Measurements from ENCODE around the gene CFAP57. TPM values are rescaled to one million over a fixed set of nuclear protein-coding genes. Genes with fewer than 3 reads are reported as not detected.

Gene CFAP57
- total RNA-seq, 1 donor = 0.45 TPM

DNA sequence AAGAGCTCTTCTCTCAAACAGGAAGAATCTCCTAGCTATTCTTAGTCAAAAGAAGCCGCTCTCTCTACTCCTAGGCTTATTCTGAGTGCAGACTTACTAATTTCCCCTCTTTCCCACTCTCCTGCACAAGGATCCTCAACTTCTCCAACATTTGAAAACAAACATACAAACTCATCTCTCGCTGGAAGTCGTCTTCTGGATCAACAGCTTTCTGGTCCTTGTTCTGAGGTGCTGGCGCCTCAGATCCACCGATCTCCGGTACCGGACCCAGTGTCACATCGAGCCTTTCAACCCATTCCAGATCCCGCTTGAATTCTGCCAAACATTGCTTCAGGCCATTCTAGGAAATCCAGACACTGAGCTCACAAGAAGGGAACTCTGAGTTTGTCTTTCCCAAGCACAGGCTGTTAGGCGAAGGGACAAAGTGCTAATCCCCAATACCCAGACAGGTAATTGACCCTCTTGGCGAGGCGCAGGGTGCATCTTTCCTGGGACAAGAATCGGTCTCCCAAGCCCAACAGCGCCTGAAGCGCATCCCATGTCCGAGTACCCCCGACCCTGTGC is 736 bp upstream of the CFAP57 start:
- H3K4me3 ChIP-seq (ENCODE audit: low read depth, low read length) = peak overlapping the region; percentile 98
- peak; percentile 1 for DNase-seq (ENCODE audit: low read depth)
- TF ChIP-seq, protein P1, sequence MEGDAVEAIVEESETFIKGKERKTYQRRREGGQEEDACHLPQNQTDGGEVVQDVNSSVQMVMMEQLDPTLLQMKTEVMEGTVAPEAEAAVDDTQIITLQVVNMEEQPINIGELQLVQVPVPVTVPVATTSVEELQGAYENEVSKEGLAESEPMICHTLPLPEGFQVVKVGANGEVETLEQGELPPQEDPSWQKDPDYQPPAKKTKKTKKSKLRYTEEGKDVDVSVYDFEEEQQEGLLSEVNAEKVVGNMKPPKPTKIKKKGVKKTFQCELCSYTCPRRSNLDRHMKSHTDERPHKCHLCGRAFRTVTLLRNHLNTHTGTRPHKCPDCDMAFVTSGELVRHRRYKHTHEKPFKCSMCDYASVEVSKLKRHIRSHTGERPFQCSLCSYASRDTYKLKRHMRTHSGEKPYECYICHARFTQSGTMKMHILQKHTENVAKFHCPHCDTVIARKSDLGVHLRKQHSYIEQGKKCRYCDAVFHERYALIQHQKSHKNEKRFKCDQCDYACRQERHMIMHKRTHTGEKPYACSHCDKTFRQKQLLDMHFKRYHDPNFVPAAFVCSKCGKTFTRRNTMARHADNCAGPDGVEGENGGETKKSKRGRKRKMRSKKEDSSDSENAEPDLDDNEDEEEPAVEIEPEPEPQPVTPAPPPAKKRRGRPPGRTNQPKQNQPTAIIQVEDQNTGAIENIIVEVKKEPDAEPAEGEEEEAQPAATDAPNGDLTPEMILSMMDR (IDR thresholded peaks at IDR 0.05; ENCODE audit: insufficient read depth, low read length) = no peak

GRCh38 chr1:43172527-43172972 is 420 bp downstream of the CFAP57 start:
- H3K4me3 ChIP-seq (ENCODE audit: low read depth, low read length) = peak overlapping the region; percentile 98
- TF ChIP-seq, protein P1 (IDR thresholded peaks at IDR 0.05; ENCODE audit: insufficient read depth, low read length) = no peak
- DNase-seq (ENCODE audit: low read depth) = peak; percentile 84

- TF ChIP-seq, protein P1 (IDR thresholded peaks at IDR 0.05; ENCODE audit: insufficient read depth, low read length) = no peak
- no peak overlapping the region for H3K4me3 ChIP-seq (ENCODE audit: low read depth, low read length)
- no peak for DNase-seq (ENCODE audit: low read depth)
These were observed 2.7 kb downstream of the CFAP57 start for GRCh38 chr1:43174873-43175272.

DNA sequence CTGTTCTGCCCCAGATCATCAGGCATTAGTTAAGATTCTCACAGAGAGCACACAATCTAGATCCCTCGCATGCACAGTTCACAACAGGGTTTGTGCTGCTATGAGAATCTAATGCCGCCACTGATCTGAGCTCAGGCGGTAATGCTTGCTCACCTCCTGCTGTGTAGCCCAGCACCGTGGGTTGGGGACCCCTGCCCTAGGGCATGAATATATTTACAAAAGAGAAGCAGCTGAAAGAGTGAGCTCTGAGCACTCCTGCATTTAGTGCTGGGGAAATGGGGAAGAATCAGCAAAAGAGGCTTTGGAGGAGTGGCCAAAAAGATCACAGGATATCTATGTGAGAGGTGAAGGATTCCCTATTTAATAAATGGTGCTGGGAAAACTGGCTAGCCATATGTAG is 5.6 kb downstream of the CFAP57 start:
- TF ChIP-seq, protein P1 (IDR thresholded peaks at IDR 0.05; ENCODE audit: insufficient read depth, low read length) = no peak
- H3K4me3 ChIP-seq (ENCODE audit: low read depth, low read length) = no peak overlapping the region
- no peak for DNase-seq (ENCODE audit: low read depth)

DNA sequence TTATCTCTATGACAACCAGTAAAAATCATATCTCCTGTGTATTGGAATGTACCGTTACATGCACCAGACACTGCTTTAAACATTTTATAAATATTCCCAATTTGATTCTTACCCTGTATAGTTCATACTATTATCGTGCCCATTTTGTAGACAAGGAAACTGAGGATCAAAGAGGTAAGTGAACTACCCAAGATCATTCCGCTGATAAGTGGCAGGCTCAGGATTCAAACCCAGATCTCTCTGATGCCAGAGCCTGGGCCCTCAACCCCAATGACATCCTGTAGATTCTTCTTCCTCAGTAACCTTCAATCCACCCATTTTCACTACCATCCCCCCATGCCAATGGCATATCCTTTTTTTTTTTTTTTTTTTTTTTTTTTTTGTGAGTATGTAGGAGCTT is 12.3 kb downstream of the CFAP57 start:
- DNase-seq (ENCODE audit: low read depth) = no peak
- no peak overlapping the region for H3K4me3 ChIP-seq (ENCODE audit: low read depth, low read length)
- TF ChIP-seq, protein P1 (IDR thresholded peaks at IDR 0.05; ENCODE audit: insufficient read depth, low read length) = no peak

GRCh38 chr1:43184995-43185394 is 12.9 kb downstream of the CFAP57 start:
- TF ChIP-seq, protein P1 (IDR thresholded peaks at IDR 0.05; ENCODE audit: insufficient read depth, low read length) = no peak
- DNase-seq (ENCODE audit: low read depth) = no peak
- H3K4me3 ChIP-seq (ENCODE audit: low read depth, low read length) = no peak overlapping the region

DNA sequence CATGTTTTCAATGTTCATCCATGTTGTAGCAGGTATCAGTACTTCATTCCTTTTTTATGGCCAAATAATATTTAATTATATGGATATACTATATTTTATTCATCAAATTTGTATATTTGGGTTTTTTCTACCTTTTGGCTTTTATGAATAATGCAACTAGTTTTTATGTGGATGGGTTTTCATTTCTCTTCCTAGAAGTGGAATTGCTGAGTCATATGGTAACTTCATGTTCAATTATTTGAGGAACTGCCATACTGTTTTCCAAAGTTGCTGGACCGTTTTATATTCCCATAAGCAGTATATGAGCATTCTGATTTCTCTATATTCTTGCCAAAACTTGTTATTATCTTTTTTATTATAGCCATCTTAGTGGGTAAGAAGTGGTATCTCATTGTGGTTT is 16.0 kb downstream of the CFAP57 start:
- TF ChIP-seq, protein P1 (IDR thresholded peaks at IDR 0.05; ENCODE audit: insufficient read depth, low read length) = no peak
- DNase-seq (ENCODE audit: low read depth) = no peak
- H3K4me3 ChIP-seq (ENCODE audit: low read depth, low read length) = no peak overlapping the region

All from fibroblast of the aortic adventitia (primary cell).